ENCODE results near the gene CACNA1C. TPM values are rescaled to one million over a fixed set of nuclear protein-coding genes. Genes with fewer than 3 reads are reported as not detected.

Gene CACNA1C
- total and polyA plus RNA-seq, 2 of the 4 experiments (the other 2 are of a cell fraction): 1.6 to 2.6 TPM

GRCh38 chr12:2139651-2140050, 86.9 kb downstream of the CACNA1C start:
- Histone ChIP-seq H4K5ac (ENCODE audit: low read depth, low read length) (no peak overlapping the region), H2BK5ac (ENCODE audit: low read depth, low read length, poor library complexity, severe bottlenecking) (no peak overlapping the region), H3K18ac (ENCODE audit: low read depth, low read length) (no peak overlapping the region), H3K23ac (ENCODE audit: low read depth, low read length) (no peak overlapping the region), H4K8ac (ENCODE audit: low read depth in 2 of 2, low read length in 2 of 2) (no peak overlapping the region), H3K14ac (replicated peaks; ENCODE audit: low read depth, low read length) (no peak overlapping the region), H2AK9ac (replicated peaks; ENCODE audit: low read depth, low read length, poor library complexity) (no peak overlapping the region), H2BK120ac (ENCODE audit: low read depth, low read length) (no peak overlapping the region), H4K20me1 (ENCODE audit: insufficient read depth, low read length) (no peaks in the 10 kb centered on the region), H3K4me3 (ENCODE audit: insufficient read depth, low read depth, low read length) (no peak overlapping the region), H2BK20ac (ENCODE audit: low read depth, low read length) (no peak overlapping the region), H2BK15ac (ENCODE audit: low read depth, low read length) (no peak overlapping the region), H3K27me3 (ENCODE audit: control insufficient read depth, insufficient read depth, low read length) (no peaks in the 10 kb centered on the region), H2AK5ac (ENCODE audit: low read depth, low read length) (no peak overlapping the region), H2AFZ (replicated peaks; ENCODE audit: low read length, poor library complexity) (no peak overlapping the region), H3K9me1 (ENCODE audit: insufficient read depth, low read length) (peaks cover 12% of the 10 kb centered on the region), H3K79me1 (ENCODE audit: low read depth in 1 of 2, low read length in 2 of 2) (peaks cover 0 to 3% of the 10 kb centered on the region in 2 experiments; a peak in 2 of 4 replicates), H3K4me2 (ENCODE audit: low read depth, low read length) (no peak overlapping the region), H3K9ac (ENCODE audit: low read depth, low read length) (no peak overlapping the region), H3K27ac (ENCODE audit: insufficient read depth, low read length) (no peak overlapping the region), H3K9me3 (ENCODE audit: control insufficient read depth, insufficient read depth, low read length) (no peaks in the 10 kb centered on the region), H4K91ac (ENCODE audit: insufficient read depth, low read depth, low read length) (no peak overlapping the region), H3K36me3 (ENCODE audit: control insufficient read depth, insufficient read depth, low read length) (no peaks in the 10 kb centered on the region), H3K56ac (ENCODE audit: extremely low read depth, insufficient read depth, low read length) (no peak overlapping the region), H3K4me1 (ENCODE audit: control insufficient read depth, insufficient read depth, low read length) (0 out of 2 replicates have a peak, but pooled peaks cover 2% of the 10 kb centered on the region), H3K4ac (ENCODE audit: low read depth, low read length) (no peak overlapping the region)
- TF ChIP-seq SMC3 (IDR thresholded peaks at IDR 0.05; ENCODE audit: low read depth, low read length) (no peak), ELK1 (IDR thresholded peaks at IDR 0.05; ENCODE audit: borderline replicate concordance, low read depth, low read length) (no peak), BHLHE40 (IDR thresholded peaks at IDR 0.05; ENCODE audit: low read depth, low read length) (no peak), RFX5 (IDR thresholded peaks at IDR 0.05; ENCODE audit: low read depth, low read length) (no peak), POLR2A (IDR thresholded peaks at IDR 0.05; ENCODE audit: low read depth, low read length) (no peak)
- dilution Hi-C loops (cut with HindIII; ENCODE audit: low sequenced_read_pairs, unreplicated experiment) (no loop called here), intact Hi-C loops (cut with micrococcal nuclease) (no loop called here), in situ Hi-C loops (cut with MboI; ENCODE audit: low sequenced_read_pairs) (no loop called here)
- no peak for ATAC-seq (ENCODE audit: low read depth)
- BruUV-seq (replicated peaks): no TSS peak
- WGBS, 2 experiments (ENCODE audit: extremely low coverage in 2 of 2, insufficient read length in 1 of 2): 85% methylated on average over 2 of the region's 10 CpGs; no CpG with 5 or more reads in 1 of the 2 experiments
- DNase-seq: no peak
- ChIA-PET POLR2A (ENCODE audit: unreplicated experiment) (no interaction called here), CTCF (no interaction called here)

Data from IMR-90 (cell line).